Activated CD4-positive, alpha-beta T cell treated with anti-CD3 and anti-CD28 coated beads, Interleukin-2, Interleukin-4, amounts not matched to agents 100 ng/mL and 50 ng/mL, durations not matched to agents 16 hours and 8 hours (primary cell): Measurements from ENCODE around the gene SLC4A2.

ENCODE experiments used
- DNase-seq: peaks from one replicate; pipeline ENCODE4 v3.0.0-alpha.2; 2020; ENCODE audit warnings: low spot score

The SLC4A2 gene

GRCh38 chr7:151093748-151094147 is 34.4 kb downstream of the SLC4A2 start:
- no peak for DNase-seq

GRCh38 chr7:151094675-151095074 is 35.3 kb downstream of the SLC4A2 start:
- DNase-seq = no peak

- DNase-seq = no peak
Observed at GRCh38 chr7:151095123-151095797, 35.9 kb downstream of the SLC4A2 start.

GRCh38 chr7:151095828-151096475 is 36.6 kb downstream of the SLC4A2 start:
- no peak for DNase-seq

GRCh38 chr7:151099486-151100211 is 40.3 kb downstream of the SLC4A2 start:
- no peak for DNase-seq

- DNase-seq = no peak
Observed at GRCh38 chr7:151100921-151101320, 41.5 kb downstream of the SLC4A2 start.

- no peak for DNase-seq
Observed at GRCh38 chr7:151101621-151102396, 42.4 kb downstream of the SLC4A2 start.

GRCh38 chr7:151102991-151103390 is 43.6 kb downstream of the SLC4A2 start:
- no peak for DNase-seq

- DNase-seq = no peak
Observed at GRCh38 chr7:151103973-151104372, 44.6 kb downstream of the SLC4A2 start.

GRCh38 chr7:151104411-151105235 is 45.2 kb downstream of the SLC4A2 start:
- DNase-seq = no peak

- DNase-seq = no peak
Observed at GRCh38 chr7:151107882-151108281, 48.5 kb downstream of the SLC4A2 start.

GRCh38 chr7:151109094-151110048 is 50.0 kb downstream of the SLC4A2 start:
- DNase-seq = no peak

- DNase-seq = no peak
Observed at GRCh38 chr7:151110236-151110940, 51.0 kb downstream of the SLC4A2 start.

- peak; percentile 73 for DNase-seq
Observed at GRCh38 chr7:151110941-151111645, 51.7 kb downstream of the SLC4A2 start.

- DNase-seq = no peak
Observed at GRCh38 chr7:151113344-151114150, 54.2 kb downstream of the SLC4A2 start.

- DNase-seq = no peak
Observed at GRCh38 chr7:151114151-151115090, 55.0 kb downstream of the SLC4A2 start.
